Left hindlimb (tissue), 1 donor: ENCODE results near the gene FAM229B.

Experiments
- DNase-seq: peaks from one replicate; pipeline ENCODE4 v3.0.0-alpha.2; 2018

The FAM229B gene

GRCh38 chr6:112145080-112145573, 57.7 kb downstream of the FAM229B start:
- DNase-seq = no peak

- no peak for DNase-seq
These were observed 60.7 kb downstream of the FAM229B start for GRCh38 chr6:112148103-112148502.

DNA sequence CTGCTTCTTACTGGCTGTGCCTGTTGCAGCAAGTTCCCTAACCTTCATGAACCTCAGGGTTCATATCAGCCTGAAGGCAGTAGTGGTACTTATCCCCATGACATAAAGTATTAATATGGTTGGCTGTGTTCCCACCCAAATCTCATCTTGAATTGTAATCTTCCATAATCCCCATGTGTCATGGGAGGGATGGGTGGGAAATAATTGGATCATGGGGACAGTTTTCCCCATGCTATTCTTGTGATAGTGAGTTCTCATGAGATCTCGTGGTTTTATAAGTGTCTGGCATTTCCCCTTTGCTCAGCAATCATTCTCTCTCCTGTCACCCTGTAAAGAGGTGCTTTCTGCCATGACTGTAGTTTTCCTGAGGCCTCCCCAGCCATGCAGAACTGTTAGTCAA, 61.8 kb downstream of the FAM229B start:
- DNase-seq = no peak

- no peak for DNase-seq
These were observed 62.4 kb downstream of the FAM229B start for GRCh38 chr6:112149719-112150263.

GRCh38 chr6:112150363-112150762, 63.0 kb downstream of the FAM229B start:
- no peak for DNase-seq
